Caco-2 (cell line): ENCODE results near the gene SRGAP3. TPM values are rescaled to one million over a fixed set of nuclear protein-coding genes. Genes with fewer than 3 reads are reported as not detected.

ENCODE experiments used
- BruUV-seq: library from RNA; stranded (reverse); fragments of 400-500 nt; replicated peaks from 2 replicates; lab custom pipeline; 2021; lab: Mats Ljungman, UMichigan
- CTCF ChIA-PET: fragments of 300-600 bp; sonication (Branson Sonifier 250); formaldehyde crosslinking; loops from one replicate; lab custom pipeline; 2022; ENCODE audit warnings: antibody characterized with exemption; lab: Charles Lee
- POLR2A ChIA-PET: fragments of 300-600 bp; sonication (Branson Sonifier 250); formaldehyde crosslinking; loops from one replicate; lab custom pipeline; 2022; ENCODE audit warnings: antibody characterized with exemption; lab: Charles Lee
- DNase-seq, 2 experiments: peaks; one replicate each; pipeline versions ENCODE4 v3.0.0 to v3.0.0-alpha.2; 2020 to 2022
- H3K27me3 ChIP-seq: replicated peaks from 2 replicates; pipeline ENCODE4 v1.6.0; 2011; ENCODE audit warnings: low read length; ENCODE audit not compliant: control insufficient read depth, insufficient read depth
- H3K36me3 ChIP-seq: 2 replicates; pipeline ENCODE4 v1.5.1; 2011; ENCODE audit warnings: low read length; ENCODE audit not compliant: control insufficient read depth, insufficient read depth
- H3K4me1 ChIP-seq: fragments of 250-450 bp; sonication (Bioruptor Pico); 2 replicates; pipeline ENCODE4 v1.5.1; 2020; ENCODE audit warnings: mild to moderate bottlenecking
- H3K4me3 ChIP-seq: 2 replicates; pipeline ENCODE4 v1.5.1; 2011; ENCODE audit warnings: low read depth, mild to moderate bottlenecking, control low read depth, low read length
- H3K9me3 ChIP-seq: fragments of 250-450 bp; sonication (Bioruptor Pico); 2 replicates; pipeline ENCODE4 v1.5.1; 2020; ENCODE audit warnings: mild to moderate bottlenecking, moderate library complexity
- H3K27ac Mint-ChIP-seq: one replicate; pipeline ENCODE4 v1.8.0; 2022; ENCODE audit warnings: mixed read lengths; ENCODE audit not compliant: unreplicated experiment
- H3K27me3 Mint-ChIP-seq: one replicate; pipeline ENCODE4 v1.8.0; 2022; ENCODE audit warnings: mixed read lengths; ENCODE audit not compliant: insufficient read depth, unreplicated experiment
- H3K36me3 Mint-ChIP-seq: one replicate; pipeline ENCODE4 v1.8.0; 2022; ENCODE audit warnings: mild to moderate bottlenecking, mixed read lengths; ENCODE audit not compliant: insufficient read depth, unreplicated experiment
- H3K4me1 Mint-ChIP-seq: one replicate; pipeline ENCODE4 v1.8.0; 2022; ENCODE audit warnings: low read depth, mixed read lengths; ENCODE audit not compliant: unreplicated experiment
- H3K4me3 Mint-ChIP-seq: one replicate; pipeline ENCODE4 v1.8.0; 2022; ENCODE audit warnings: mild to moderate bottlenecking, moderate library complexity, mixed read lengths; ENCODE audit not compliant: unreplicated experiment
- H3K9me3 Mint-ChIP-seq: one replicate; pipeline ENCODE4 v1.8.0; 2022; ENCODE audit warnings: mixed read lengths; ENCODE audit not compliant: unreplicated experiment
- intact Hi-C: fragments of 100-400 bp; cut with micrococcal nuclease; formaldehyde crosslinking; loops from one replicate; pipeline ENCODE4 v1.10.0; 2022; ENCODE audit not compliant: unreplicated experiment
- total RNA-seq: library from RNA; stranded (reverse); gene quantifications from 2 replicates; pipeline ENCODE4 v1.2.3, GENCODE V29; 2022
- TF ChIP-seq, protein P1 (sequence below), 2 experiments: fragments of 200-600 bp in 1 of 2; IDR thresholded peaks; 1 replicate in 1 of 2; 2 replicates in 1 of 2; pipeline versions ENCODE4 v1.5.1 to v1.8.0; 2011 to 2022; ENCODE audit warnings: antibody characterized with exemption in 1 of 2, control low read depth in 1 of 2, inconsistent platforms in 1 of 2, low read depth in 1 of 2, low read length in 1 of 2, mild to moderate bottlenecking in 1 of 2, moderate library complexity in 1 of 2; ENCODE audit not compliant: insufficient read depth in 1 of 2, severe bottlenecking in 1 of 2, unreplicated experiment in 1 of 2

The SRGAP3 gene
- total RNA-seq, 1 experiment from 2014 or later, result 1.3 TPM

DNA sequence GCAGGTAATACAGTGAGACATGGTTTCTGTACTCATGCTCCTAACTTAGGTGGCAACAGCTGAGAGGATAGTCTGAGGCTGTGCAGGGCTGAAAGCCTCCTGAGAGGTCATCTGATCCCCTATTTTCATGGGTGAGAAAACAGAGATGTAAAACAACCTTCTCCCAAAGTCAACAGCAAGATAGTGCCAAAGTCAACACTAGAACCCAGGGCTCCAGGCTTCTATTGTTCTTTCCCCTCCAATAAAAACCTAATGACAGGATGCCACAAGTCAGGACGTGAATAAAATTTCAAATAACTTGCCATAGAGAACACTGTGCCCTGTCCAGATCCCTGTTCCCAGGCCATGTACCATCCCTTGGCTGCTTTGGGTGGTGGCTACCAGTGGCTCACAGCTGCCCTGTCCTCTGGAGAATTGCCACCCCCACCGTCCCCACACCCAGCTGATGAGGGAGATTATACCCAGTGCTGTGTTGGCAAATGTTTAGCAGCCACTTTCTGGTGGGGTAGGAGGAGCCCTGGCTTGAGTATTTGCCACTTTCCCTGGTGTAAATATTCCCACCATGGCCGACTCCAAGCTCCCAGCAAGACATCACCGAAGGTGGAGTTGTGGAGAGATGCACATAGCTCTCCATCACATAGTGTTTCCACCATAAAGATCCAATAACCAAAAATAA, 54.8 kb downstream of the SRGAP3 start:
- intact Hi-C loops, result no loop called here
- CTCF ChIA-PET, result no interaction called here
- Histone ChIP-seq H3K27me3 (no peaks in the 10 kb centered on the region), H3K4me3 (no peak overlapping the region), H3K36me3 (no peaks in the 10 kb centered on the region), H3K9me3 (no peaks in the 10 kb centered on the region), H3K4me1 (no peaks in the 10 kb centered on the region)
- no peak overlapping the region for H3K4me3 Mint-ChIP-seq
- H3K27ac Mint-ChIP-seq, result no peak overlapping the region
- no peaks in the 10 kb centered on the region for H3K36me3 Mint-ChIP-seq
- peaks cover 7% of the 10 kb centered on the region for H3K4me1 Mint-ChIP-seq
- TF ChIP-seq, protein P1, sequence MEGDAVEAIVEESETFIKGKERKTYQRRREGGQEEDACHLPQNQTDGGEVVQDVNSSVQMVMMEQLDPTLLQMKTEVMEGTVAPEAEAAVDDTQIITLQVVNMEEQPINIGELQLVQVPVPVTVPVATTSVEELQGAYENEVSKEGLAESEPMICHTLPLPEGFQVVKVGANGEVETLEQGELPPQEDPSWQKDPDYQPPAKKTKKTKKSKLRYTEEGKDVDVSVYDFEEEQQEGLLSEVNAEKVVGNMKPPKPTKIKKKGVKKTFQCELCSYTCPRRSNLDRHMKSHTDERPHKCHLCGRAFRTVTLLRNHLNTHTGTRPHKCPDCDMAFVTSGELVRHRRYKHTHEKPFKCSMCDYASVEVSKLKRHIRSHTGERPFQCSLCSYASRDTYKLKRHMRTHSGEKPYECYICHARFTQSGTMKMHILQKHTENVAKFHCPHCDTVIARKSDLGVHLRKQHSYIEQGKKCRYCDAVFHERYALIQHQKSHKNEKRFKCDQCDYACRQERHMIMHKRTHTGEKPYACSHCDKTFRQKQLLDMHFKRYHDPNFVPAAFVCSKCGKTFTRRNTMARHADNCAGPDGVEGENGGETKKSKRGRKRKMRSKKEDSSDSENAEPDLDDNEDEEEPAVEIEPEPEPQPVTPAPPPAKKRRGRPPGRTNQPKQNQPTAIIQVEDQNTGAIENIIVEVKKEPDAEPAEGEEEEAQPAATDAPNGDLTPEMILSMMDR (IDR thresholded peaks at IDR 0.05; ENCODE audit: insufficient read depth in 1 of 2, low read depth in 1 of 2, low read length in 1 of 2, severe bottlenecking in 1 of 2, unreplicated experiment in 1 of 2), result no peak
- BruUV-seq, result no TSS peak
- H3K27me3 Mint-ChIP-seq, result peaks cover 3% of the 10 kb centered on the region
- no peak for DNase-seq
- POLR2A ChIA-PET, result no interaction called here
- H3K9me3 Mint-ChIP-seq, result no peaks in the 10 kb centered on the region

DNA sequence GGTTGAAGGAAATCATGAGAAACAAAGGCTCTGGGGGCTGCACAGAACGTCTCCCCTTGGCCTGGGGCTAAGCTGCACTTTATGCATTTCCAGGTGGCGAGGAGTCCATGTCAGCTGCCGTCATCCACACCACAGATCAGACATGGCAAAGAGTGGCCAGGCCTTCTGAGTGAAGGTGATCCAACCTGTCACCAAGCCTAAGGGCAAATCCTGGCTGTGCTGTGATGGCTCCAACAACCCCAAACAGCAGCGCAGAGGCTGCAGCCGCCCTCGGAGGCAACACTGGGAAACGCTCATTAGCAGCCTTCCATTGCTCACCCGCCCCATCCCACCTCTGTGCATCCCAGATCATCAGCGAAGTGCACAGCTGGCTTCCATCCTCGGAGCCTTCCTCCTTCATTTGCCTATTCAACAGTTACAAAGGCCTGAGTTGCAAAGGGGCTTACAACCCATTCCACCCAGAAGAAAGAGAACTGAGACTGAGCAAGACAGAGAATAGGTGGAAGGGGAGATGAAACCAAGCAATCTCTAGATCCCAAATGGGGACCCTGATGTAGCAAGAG, 55.7 kb downstream of the SRGAP3 start:
- Histone ChIP-seq H3K4me3 (no peak overlapping the region), H3K4me1 (no peaks in the 10 kb centered on the region), H3K36me3 (no peaks in the 10 kb centered on the region), H3K27me3 (no peaks in the 10 kb centered on the region), H3K9me3 (no peaks in the 10 kb centered on the region)
- Mint-ChIP-seq H3K4me1 (peaks cover 7% of the 10 kb centered on the region), H3K9me3 (no peaks in the 10 kb centered on the region), H3K36me3 (no peaks in the 10 kb centered on the region), H3K27me3 (no peaks in the 10 kb centered on the region), H3K4me3 (no peak overlapping the region), H3K27ac (no peak overlapping the region)
- no TSS peak for BruUV-seq
- DNase-seq, result no peak
- CTCF ChIA-PET, result no interaction called here
- intact Hi-C loops, result no loop called here
- POLR2A ChIA-PET, result no interaction called here
- TF ChIP-seq, protein P1 (IDR thresholded peaks at IDR 0.05; ENCODE audit: insufficient read depth in 1 of 2, low read depth in 1 of 2, low read length in 1 of 2, severe bottlenecking in 1 of 2, unreplicated experiment in 1 of 2), result no peak

- Mint-ChIP-seq H3K4me1 (peaks cover 7% of the 10 kb centered on the region), H3K9me3 (no peaks in the 10 kb centered on the region), H3K4me3 (no peak overlapping the region), H3K36me3 (no peaks in the 10 kb centered on the region), H3K27me3 (no peaks in the 10 kb centered on the region), H3K27ac (no peak overlapping the region)
- Histone ChIP-seq H3K9me3 (no peaks in the 10 kb centered on the region), H3K27me3 (no peaks in the 10 kb centered on the region), H3K4me1 (no peaks in the 10 kb centered on the region), H3K36me3 (no peaks in the 10 kb centered on the region), H3K4me3 (no peak overlapping the region)
- no TSS peak for BruUV-seq
- DNase-seq, result no peak
- ChIA-PET POLR2A (no interaction called here), CTCF (interaction anchor here (0.7 kb wide), 1 partner anchor 1577 kb away, joined by 4 read pairs; no protein-coding TSS in a partner anchor)
- TF ChIP-seq, protein P1 (IDR thresholded peaks at IDR 0.05; ENCODE audit: insufficient read depth in 1 of 2, low read depth in 1 of 2, low read length in 1 of 2, severe bottlenecking in 1 of 2, unreplicated experiment in 1 of 2), result no peak
- intact Hi-C loops, result no loop called here
Measured at GRCh38 chr3:9193211-9193610, 56.2 kb downstream of the SRGAP3 start.
